HEK293T (cell line): ENCODE results near the gene UIMC1.

Experiments
- CTCF ChIA-PET: fragments of 350-600 bp; formaldehyde crosslinking; extraction: SDS; loops from one replicate; lab custom pipeline; 2021; ENCODE audit warnings: antibody characterized with exemption, inconsistent platforms; lab: Yijun Ruan, JAX
- POLR2A ChIA-PET: fragments of 350-600 bp; formaldehyde crosslinking; extraction: SDS; loops from one replicate; lab custom pipeline; 2020; ENCODE audit warnings: antibody characterized with exemption, inconsistent platforms; lab: Yijun Ruan, JAX
- DNase-seq: peaks from one replicate; pipeline ENCODE4 v3.0.0; 2012; ENCODE audit warnings: mixed read lengths; ENCODE audit errors: extremely low spot score
- ARNT ChIP-seq: fragments of 450-650 bp; IDR thresholded peaks from 2 replicates; pipeline ENCODE4 v1.6.1; 2017; ENCODE audit warnings: mild to moderate bottlenecking
- BHLHE40 ChIP-seq: fragments of 450-650 bp; IDR thresholded peaks from 2 replicates; pipeline ENCODE4 v1.6.1; 2016; ENCODE audit warnings: mild to moderate bottlenecking, moderate library complexity, borderline replicate concordance
- CTBP1 ChIP-seq: fragments of 450-650 bp; IDR thresholded peaks from 2 replicates; pipeline ENCODE4 v1.6.1; 2016; ENCODE audit warnings: borderline replicate concordance
- ELF4 ChIP-seq: fragments of 450-650 bp; IDR thresholded peaks from 2 replicates; pipeline ENCODE4 v1.6.1; 2017; ENCODE audit warnings: antibody characterized with exemption
- FOXA1 ChIP-seq: fragments of 450-650 bp; IDR thresholded peaks from 2 replicates; pipeline ENCODE4 v1.6.1; 2016; ENCODE audit warnings: mild to moderate bottlenecking
- FOXK2 ChIP-seq: fragments of 450-650 bp; IDR thresholded peaks from 2 replicates; pipeline ENCODE4 v1.6.1; 2016; ENCODE audit warnings: mild to moderate bottlenecking
- FOXM1 ChIP-seq: fragments of 450-650 bp; IDR thresholded peaks from 2 replicates; pipeline ENCODE4 v1.6.1; 2017; ENCODE audit warnings: mild to moderate bottlenecking, borderline replicate concordance
- HDGF ChIP-seq: fragments of 450-650 bp; IDR thresholded peaks from 2 replicates; pipeline ENCODE4 v1.6.1; 2017; ENCODE audit warnings: antibody characterized with exemption, borderline replicate concordance
- L3MBTL2 ChIP-seq: fragments of 450-650 bp; conservative IDR thresholded peaks from 2 replicates; pipeline ENCODE4 v1.6.1; 2016; ENCODE audit warnings: mild to moderate bottlenecking
- LEF1 ChIP-seq: fragments of 450-650 bp; IDR thresholded peaks from 2 replicates; pipeline ENCODE4 v1.6.1; 2017; ENCODE audit warnings: mild to moderate bottlenecking, borderline replicate concordance
- NFRKB ChIP-seq: fragments of 450-650 bp; IDR thresholded peaks from 2 replicates; pipeline ENCODE4 v1.6.1; 2016; ENCODE audit warnings: mild to moderate bottlenecking, moderate library complexity
- PKNOX1 ChIP-seq: fragments of 450-650 bp; IDR thresholded peaks from 2 replicates; pipeline ENCODE4 v1.6.1; 2016
- SP1 ChIP-seq: fragments of 450-650 bp; IDR thresholded peaks from 2 replicates; pipeline ENCODE4 v1.6.1; 2017
- SUZ12 ChIP-seq: fragments of 450-650 bp; IDR thresholded peaks from 2 replicates; pipeline ENCODE4 v1.6.1; 2016; ENCODE audit warnings: mild to moderate bottlenecking
- TARDBP ChIP-seq: fragments of 450-650 bp; IDR thresholded peaks from 2 replicates; pipeline ENCODE4 v1.6.1; 2016
- ZNF384 ChIP-seq: fragments of 450-650 bp; IDR thresholded peaks from 2 replicates; pipeline ENCODE4 v1.6.1; 2016

The UIMC1 gene

GRCh38 chr5:177041936-177042335 lies 35.4 kb upstream of the UIMC1 start:
- DNase-seq: no peak
- POLR2A ChIA-PET: no interaction called here
- no peak for TF ChIP-seq BHLHE40
- no peak for TF ChIP-seq L3MBTL2
- TF ChIP-seq ELF4: no peak
- no peak for TF ChIP-seq ZNF384
- CTCF ChIA-PET: interaction anchor here (0.6 kb wide), 1 partner anchor 30 kb away, joined by 4 read pairs; no protein-coding TSS in a partner anchor

GRCh38 chr5:177040814-177041420 lies 34.3 kb upstream of the UIMC1 start:
- ChIA-PET CTCF (no interaction called here), POLR2A (no interaction called here)
- DNase-seq: no peak
- TF ChIP-seq FOXA1: no peak
- TF ChIP-seq PKNOX1: no peak
- TF ChIP-seq ZNF384: no peak
- no peak for TF ChIP-seq NFRKB
- no peak for TF ChIP-seq ARNT
- TF ChIP-seq SP1: no peak
- TF ChIP-seq SUZ12: no peak
- no peak for TF ChIP-seq BHLHE40
- TF ChIP-seq CTBP1: no peak
- TF ChIP-seq FOXK2: no peak
- no peak for TF ChIP-seq TARDBP
- TF ChIP-seq FOXM1: no peak

GRCh38 chr5:177036921-177037320 lies 30.3 kb upstream of the UIMC1 start:
- TF ChIP-seq L3MBTL2 (no peak), SP1 (no peak), ZNF384 (no peak), PKNOX1 (no peak), NFRKB (no peak), LEF1 (no peak), FOXK2 (no peak), ARNT (no peak), HDGF (no peak), BHLHE40 (no peak), FOXM1 (no peak), TARDBP (no peak)
- no peak for DNase-seq
- ChIA-PET POLR2A (interaction anchor here (1.4 kb wide), 1 partner anchor 13 kb away, joined by 4 read pairs; no protein-coding TSS in a partner anchor), CTCF (no interaction called here)

GRCh38 chr5:177036443-177036842 lies 29.9 kb upstream of the UIMC1 start:
- ChIA-PET CTCF (no interaction called here), POLR2A (interaction anchor here (1.4 kb wide), 1 partner anchor 13 kb away, joined by 4 read pairs; no protein-coding TSS in a partner anchor)
- no peak for TF ChIP-seq LEF1
- TF ChIP-seq PKNOX1: no peak
- no peak for TF ChIP-seq TARDBP
- no peak for TF ChIP-seq FOXM1
- TF ChIP-seq SUZ12: no peak
- no peak for TF ChIP-seq ELF4
- no peak; the same call in 1 of the 2 replicates for TF ChIP-seq HDGF
- no peak for TF ChIP-seq L3MBTL2
- TF ChIP-seq FOXA1: no peak
- no peak for DNase-seq

GRCh38 chr5:177035976-177036375 lies 29.4 kb upstream of the UIMC1 start:
- ChIA-PET CTCF (no interaction called here), POLR2A (interaction anchor here (1.4 kb wide), 1 partner anchor 13 kb away, joined by 4 read pairs; no protein-coding TSS in a partner anchor)
- no peak for DNase-seq
- no peak for TF ChIP-seq PKNOX1
- no peak for TF ChIP-seq SUZ12
- no peak for TF ChIP-seq TARDBP
- no peak for TF ChIP-seq ELF4
- no peak for TF ChIP-seq SP1
- TF ChIP-seq BHLHE40: no peak
- TF ChIP-seq FOXK2: no peak
- no peak for TF ChIP-seq HDGF

GRCh38 chr5:177029498-177029897 lies 22.9 kb upstream of the UIMC1 start:
- POLR2A ChIA-PET: no interaction called here
- CTCF ChIA-PET: interaction anchor here (0.5 kb wide), 1 partner anchor 16 kb away, joined by 5 read pairs; no protein-coding TSS in a partner anchor
- DNase-seq: no peak
- TF ChIP-seq TARDBP (no peak), PKNOX1 (no peak), CTBP1 (no peak), ELF4 (no peak), HDGF (no peak), SP1 (no peak)
